Upper lobe of right lung (tissue), 1 donor: ENCODE measurements around the gene LRP1-AS. TPM values are rescaled to one million over a fixed set of nuclear protein-coding genes. Genes with fewer than 3 reads are reported as not detected.

Experiments used
- ATAC-seq: fragments of 200-7000 bp; cut with Tn5 transposase; one replicate; pipeline ENCODE4 v1.9.1; 2020; ENCODE audit warnings: mild to moderate bottlenecking, moderate library complexity
- DNase-seq: peaks from one replicate; pipeline ENCODE4 v3.0.0-alpha.2; 2020
- H3K27ac ChIP-seq: fragments of 200-600 bp; one replicate; pipeline ENCODE4 v1.8.0; 2022
- H3K27me3 ChIP-seq: fragments of 200-600 bp; one replicate; pipeline ENCODE4 v1.8.0; 2022; ENCODE audit warnings: mild to moderate bottlenecking
- H3K36me3 ChIP-seq: fragments of 200-600 bp; one replicate; pipeline ENCODE4 v1.8.0; 2022
- H3K4me1 ChIP-seq: fragments of 200-600 bp; one replicate; pipeline ENCODE4 v1.8.0; 2022
- H3K4me3 ChIP-seq: fragments of 200-600 bp; one replicate; pipeline ENCODE4 v1.8.0; 2022; ENCODE audit warnings: mild to moderate bottlenecking
- H3K9me3 ChIP-seq: fragments of 200-600 bp; one replicate; pipeline ENCODE4 v1.8.0; 2022
- CTCF ChIP-seq: fragments of 200-600 bp; IDR thresholded peaks from one replicate; pipeline ENCODE4 v1.8.0; 2022; ENCODE audit warnings: antibody characterized with exemption
- intact Hi-C: fragments of 100-400 bp; cut with DNase I; formaldehyde crosslinking; loops from one replicate; pipeline ENCODE4 v1.11.0; 2022
- total RNA-seq: library from RNA; stranded (reverse); fragmentation: NEBNext Ultra II Directional; extraction: Animal tissue kit (Norgen Biotek cat#: 25700); gene quantifications from one replicate; pipeline ENCODE4 v1.2.1, GENCODE V29; 2021
- donor health status: DM: no; HTN: yes; CAD: no; lungs with severe emphysema.

The LRP1-AS gene
- total RNA-seq, 1 donor from 2014 or later = not detected

- no peak for TF ChIP-seq CTCF
- Histone ChIP-seq H3K4me1 (no peaks in the 10 kb centered on the region), H3K9me3 (no peaks in the 10 kb centered on the region), H3K36me3 (peaks cover 81% of the 10 kb centered on the region), H3K27ac (no peak overlapping the region), H3K4me3 (no peak overlapping the region), H3K27me3 (no peaks in the 10 kb centered on the region)
- DNase-seq (no peak), ATAC-seq (no peak)
- intact Hi-C loops = no loop called here
These were observed 21.8 kb upstream of the LRP1-AS start for GRCh38 chr12:57169046-57169795.

- peaks cover 82% of the 10 kb centered on the region for H3K36me3 ChIP-seq
- intact Hi-C loops = no loop called here
These were observed 20.6 kb upstream of the LRP1-AS start for GRCh38 chr12:57168058-57168457.

GRCh38 chr12:57166971-57167371 lies 19.6 kb upstream of the LRP1-AS start:
- H3K27ac ChIP-seq = no peak overlapping the region

More at GRCh38 chr12:57168058-57168457, 20.6 kb upstream of the LRP1-AS start:
- no peak for TF ChIP-seq CTCF
- H3K4me3 ChIP-seq = no peak overlapping the region
- ATAC-seq = no peak
- no peak overlapping the region for H3K27ac ChIP-seq
- H3K9me3 ChIP-seq = no peaks in the 10 kb centered on the region
- DNase-seq = no peak
- no peaks in the 10 kb centered on the region for H3K4me1 ChIP-seq
- no peaks in the 10 kb centered on the region for H3K27me3 ChIP-seq

GRCh38 chr12:57165741-57166140 lies 18.3 kb upstream of the LRP1-AS start:
- no peak for ATAC-seq
- Histone ChIP-seq H3K4me1 (no peaks in the 10 kb centered on the region), H3K27ac (no peak overlapping the region), H3K9me3 (no peaks in the 10 kb centered on the region), H3K4me3 (no peak overlapping the region), H3K36me3 (peaks cover 97% of the 10 kb centered on the region), H3K27me3 (no peaks in the 10 kb centered on the region)
- intact Hi-C loops = no loop called here
- no peak for DNase-seq
- TF ChIP-seq CTCF = no peak

More at GRCh38 chr12:57166971-57167371, 19.6 kb upstream of the LRP1-AS start:
- Histone ChIP-seq H3K4me1 (no peaks in the 10 kb centered on the region), H3K4me3 (no peak overlapping the region), H3K9me3 (no peaks in the 10 kb centered on the region), H3K36me3 (peaks cover 91% of the 10 kb centered on the region), H3K27me3 (no peaks in the 10 kb centered on the region)
- DNase-seq (no peak), ATAC-seq (no peak)
- no peak for TF ChIP-seq CTCF
- intact Hi-C loops = no loop called here

- no peak overlapping the region for H3K27ac ChIP-seq
- ATAC-seq = no peak
- intact Hi-C loops = no loop called here
- H3K4me1 ChIP-seq = no peaks in the 10 kb centered on the region
- no peak for DNase-seq
- peaks cover 97% of the 10 kb centered on the region for H3K36me3 ChIP-seq
- no peaks in the 10 kb centered on the region for H3K9me3 ChIP-seq
- no peak for TF ChIP-seq CTCF
- H3K27me3 ChIP-seq = no peaks in the 10 kb centered on the region
- H3K4me3 ChIP-seq = no peak overlapping the region
These were observed 17.7 kb upstream of the LRP1-AS start for GRCh38 chr12:57164966-57165625.
